B cell (primary cell): ENCODE results near the gene KRT35.

Source experiments
- EZH2 ChIP-seq: IDR thresholded peaks from 2 replicates; pipeline ENCODE4 v1.6.1; 2012; ENCODE audit warnings: borderline replicate concordance, low read depth, mild to moderate bottlenecking, moderate library complexity, low read length; ENCODE audit not compliant: insufficient read depth, poor library complexity, severe bottlenecking
- TF ChIP-seq, protein P1 (sequence below): fragments of 200-600 bp; IDR thresholded peaks from one replicate; pipeline ENCODE4 v1.8.0; 2022; ENCODE audit warnings: antibody characterized with exemption, mild to moderate bottlenecking

DNA sequence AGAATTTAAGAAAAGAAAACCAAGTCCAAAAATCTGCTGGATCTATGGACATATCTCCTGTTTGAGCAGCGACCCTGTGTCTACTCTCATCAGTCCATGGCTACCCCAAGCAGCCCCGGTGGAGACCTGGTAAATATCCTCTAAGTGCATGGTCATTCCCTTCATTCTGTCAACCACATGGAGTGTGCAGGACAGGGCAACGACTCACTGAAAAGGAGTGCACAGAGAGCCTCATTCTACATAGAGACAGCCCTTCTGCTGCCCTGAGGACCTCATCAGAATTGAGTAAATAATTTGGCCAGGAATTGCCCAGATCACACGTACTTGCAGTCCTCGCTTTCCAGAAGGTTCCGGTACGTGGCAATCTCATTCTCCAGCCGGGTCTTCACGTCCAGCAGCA lies 43.2 kb downstream of the KRT35 start:
- TF ChIP-seq, protein P1, sequence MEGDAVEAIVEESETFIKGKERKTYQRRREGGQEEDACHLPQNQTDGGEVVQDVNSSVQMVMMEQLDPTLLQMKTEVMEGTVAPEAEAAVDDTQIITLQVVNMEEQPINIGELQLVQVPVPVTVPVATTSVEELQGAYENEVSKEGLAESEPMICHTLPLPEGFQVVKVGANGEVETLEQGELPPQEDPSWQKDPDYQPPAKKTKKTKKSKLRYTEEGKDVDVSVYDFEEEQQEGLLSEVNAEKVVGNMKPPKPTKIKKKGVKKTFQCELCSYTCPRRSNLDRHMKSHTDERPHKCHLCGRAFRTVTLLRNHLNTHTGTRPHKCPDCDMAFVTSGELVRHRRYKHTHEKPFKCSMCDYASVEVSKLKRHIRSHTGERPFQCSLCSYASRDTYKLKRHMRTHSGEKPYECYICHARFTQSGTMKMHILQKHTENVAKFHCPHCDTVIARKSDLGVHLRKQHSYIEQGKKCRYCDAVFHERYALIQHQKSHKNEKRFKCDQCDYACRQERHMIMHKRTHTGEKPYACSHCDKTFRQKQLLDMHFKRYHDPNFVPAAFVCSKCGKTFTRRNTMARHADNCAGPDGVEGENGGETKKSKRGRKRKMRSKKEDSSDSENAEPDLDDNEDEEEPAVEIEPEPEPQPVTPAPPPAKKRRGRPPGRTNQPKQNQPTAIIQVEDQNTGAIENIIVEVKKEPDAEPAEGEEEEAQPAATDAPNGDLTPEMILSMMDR = no peak
- TF ChIP-seq EZH2 = no peak
